ENCODE results near the gene RAB3C. TPM values are rescaled to one million over a fixed set of nuclear protein-coding genes. Genes with fewer than 3 reads are reported as not detected.
"Not testable (repeated sequence)": the region's sequence is repeated elsewhere in the genome, so short reads cannot be mapped to it uniquely, and the experiment has no call there.

Gene RAB3C
- total RNA-seq, 4 donors from 2014 or later: 1.1 to 2.7 (median 1.2) TPM; not detected in 1

- H3K4me3 ChIP-seq: no peak overlapping the region
- no peak overlapping the region for H3K27ac ChIP-seq
- no peaks in the 10 kb centered on the region for H3K4me1 ChIP-seq
- H3K9me3 ChIP-seq: no peaks in the 10 kb centered on the region
- DNase-seq: no peak
- TF ChIP-seq CTCF (IDR thresholded peaks at IDR 0.05) (no peak), POLR2A (IDR thresholded peaks at IDR 0.05) (no peak)
- no peaks in the 10 kb centered on the region for H3K36me3 ChIP-seq
- H3K27me3 ChIP-seq: no peaks in the 10 kb centered on the region
These were observed 104.2 kb downstream of the RAB3C start for GRCh38 chr5:58687079-58687478.

- Histone ChIP-seq H3K4me3 (no peak overlapping the region), H3K9me3 (no peaks in the 10 kb centered on the region), H3K4me1 (no peaks in the 10 kb centered on the region), H3K36me3 (no peaks in the 10 kb centered on the region), H3K27me3 (no peaks in the 10 kb centered on the region), H3K27ac (no peak overlapping the region)
- TF ChIP-seq CTCF (IDR thresholded peaks at IDR 0.05) (no peak), POLR2A (IDR thresholded peaks at IDR 0.05) (no peak)
- no peak for DNase-seq
These were observed 104.7 kb downstream of the RAB3C start for GRCh38 chr5:58687595-58687994.

- not testable (repeated sequence) for H3K27me3 ChIP-seq, H3K4me1 ChIP-seq, H3K27ac ChIP-seq, H3K4me3 ChIP-seq, H3K36me3 ChIP-seq, H3K9me3 ChIP-seq, DNase-seq
These were observed 116.3 kb downstream of the RAB3C start for GRCh38 chr5:58699088-58699761.

GRCh38 chr5:58699762-58700118 is 116.9 kb downstream of the RAB3C start:
- Histone ChIP-seq H3K27ac (no peak overlapping the region), H3K27me3 (no peaks in the 10 kb centered on the region), H3K36me3 (no peaks in the 10 kb centered on the region), H3K4me3 (no peak overlapping the region), H3K4me1 (no peaks in the 10 kb centered on the region), H3K9me3 (no peaks in the 10 kb centered on the region)
- no peak for TF ChIP-seq POLR2A (IDR thresholded peaks at IDR 0.05)
- TF ChIP-seq CTCF (IDR thresholded peaks at IDR 0.05): no peak
- no peak for DNase-seq

GRCh38 chr5:58703925-58704555 is 121.2 kb downstream of the RAB3C start:
- no peak overlapping the region for H3K27ac ChIP-seq
- H3K4me3 ChIP-seq: no peak overlapping the region
- H3K9me3 ChIP-seq: no peaks in the 10 kb centered on the region

More at GRCh38 chr5:58703925-58704555, 121.2 kb downstream of the RAB3C start:
- TF ChIP-seq POLR2A (IDR thresholded peaks at IDR 0.05) (no peak), CTCF (IDR thresholded peaks at IDR 0.05) (no peak)
- no peak for DNase-seq
- no peaks in the 10 kb centered on the region for H3K27me3 ChIP-seq
- no peaks in the 10 kb centered on the region for H3K36me3 ChIP-seq
- H3K4me1 ChIP-seq: no peaks in the 10 kb centered on the region

Data from Peyer's patch (tissue), 4 donors.